GM21717 (cell line): ENCODE measurements around the gene GCH1.
A peak's percentile ranks its signal among the peaks of the same experiment; 100 is the strongest.
"Not testable (repeated sequence)": the region's sequence is repeated elsewhere in the genome, so short reads cannot be mapped to it uniquely, and the experiment has no call there.

Source experiments
- ATAC-seq: cut with Tn5 transposase; IDR thresholded peaks from one replicate; pipeline ENCODE4 v1.9.1; 2021; ENCODE audit warnings: mild to moderate bottlenecking, moderate library complexity; ENCODE audit not compliant: unreplicated experiment

GCH1 gene

GRCh38 chr14:54875648-54876047 is 27.0 kb downstream of the GCH1 start:
- not testable (repeated sequence) for ATAC-seq

GRCh38 chr14:54870154-54871090 is 32.2 kb downstream of the GCH1 start:
- not testable (repeated sequence) for ATAC-seq

- ATAC-seq, result no peak
Measured at GRCh38 chr14:54867011-54867410, 35.6 kb downstream of the GCH1 start.

GRCh38 chr14:54866588-54866987 is 36.0 kb downstream of the GCH1 start:
- no peak for ATAC-seq

GRCh38 chr14:54864526-54864925 is 38.1 kb downstream of the GCH1 start:
- no peak for ATAC-seq

- peak; percentile 65 for ATAC-seq
Measured at GRCh38 chr14:54857830-54858269, 44.8 kb downstream of the GCH1 start.

GRCh38 chr14:54856152-54856551 is 46.5 kb downstream of the GCH1 start:
- no peak for ATAC-seq

- no peak for ATAC-seq
Measured at GRCh38 chr14:54854181-54854580, 48.4 kb downstream of the GCH1 start.

- no peak for ATAC-seq
Measured at GRCh38 chr14:54853339-54853738, 49.3 kb downstream of the GCH1 start.

GRCh38 chr14:54852215-54852614 is 50.4 kb downstream of the GCH1 start:
- no peak for ATAC-seq

GRCh38 chr14:54848910-54849309 is 53.7 kb downstream of the GCH1 start:
- no peak for ATAC-seq

- no peak for ATAC-seq
Measured at GRCh38 chr14:54845641-54846040, 57.0 kb downstream of the GCH1 start.

GRCh38 chr14:54844479-54844878 is 58.1 kb downstream of the GCH1 start:
- no peak for ATAC-seq

GRCh38 chr14:54840798-54841197 is 61.8 kb downstream of the GCH1 start:
- ATAC-seq, result no peak

GRCh38 chr14:54840336-54840735 is 62.3 kb downstream of the GCH1 start:
- ATAC-seq, result no peak

GRCh38 chr14:54839701-54840119 is 62.9 kb downstream of the GCH1 start:
- no peak for ATAC-seq

- ATAC-seq, result no peak
Measured at GRCh38 chr14:54838931-54839512, 63.6 kb downstream of the GCH1 start.

- ATAC-seq, result no peak
Measured at GRCh38 chr14:54837508-54838149, 65.0 kb downstream of the GCH1 start.

- ATAC-seq, result no peak
Measured at GRCh38 chr14:54836231-54836630, 66.4 kb downstream of the GCH1 start.

GRCh38 chr14:54834727-54835126 is 67.9 kb downstream of the GCH1 start:
- ATAC-seq, result no peak

- ATAC-seq, result no peak
Measured at GRCh38 chr14:54834081-54834480, 68.5 kb downstream of the GCH1 start.

- ATAC-seq, result no peak
Measured at GRCh38 chr14:54830650-54831049, 72.0 kb downstream of the GCH1 start.
